ENCODE data around the gene SGTB.
A peak's percentile ranks its signal among the peaks of the same experiment; 100 is the strongest.
"Not testable (repeated sequence)": the region's sequence is repeated elsewhere in the genome, so short reads cannot be mapped to it uniquely, and the experiment has no call there.

Gene SGTB

DNA sequence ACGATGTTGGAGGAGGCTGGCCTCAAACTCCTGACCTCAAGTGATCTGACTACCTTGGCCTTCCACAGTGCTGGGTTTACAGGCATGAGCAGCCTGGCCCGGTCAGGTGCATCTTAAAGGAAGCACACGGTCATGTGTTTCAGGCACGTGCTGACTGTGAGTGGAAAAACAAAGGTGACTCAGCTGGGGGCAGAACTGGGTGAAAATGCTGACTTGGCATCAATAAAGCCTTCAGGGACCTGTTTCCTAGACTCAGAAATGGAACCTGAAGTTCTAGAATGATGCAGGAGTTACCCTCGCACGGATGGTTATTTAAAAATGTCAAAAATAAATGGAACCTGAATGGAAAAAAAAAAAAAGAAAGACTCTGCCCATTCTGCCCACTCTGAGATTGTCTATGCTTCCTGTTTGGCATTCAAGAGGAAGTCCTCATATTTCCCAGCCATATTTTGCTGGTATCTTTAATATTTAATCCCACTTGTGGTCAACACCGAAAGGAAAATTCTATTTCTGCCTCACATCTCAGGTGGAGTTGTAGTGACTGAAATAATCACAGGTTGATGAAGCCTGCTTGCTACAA is 12.4 kb upstream of the SGTB start:
- not testable (repeated sequence) for DNase-seq

DNA sequence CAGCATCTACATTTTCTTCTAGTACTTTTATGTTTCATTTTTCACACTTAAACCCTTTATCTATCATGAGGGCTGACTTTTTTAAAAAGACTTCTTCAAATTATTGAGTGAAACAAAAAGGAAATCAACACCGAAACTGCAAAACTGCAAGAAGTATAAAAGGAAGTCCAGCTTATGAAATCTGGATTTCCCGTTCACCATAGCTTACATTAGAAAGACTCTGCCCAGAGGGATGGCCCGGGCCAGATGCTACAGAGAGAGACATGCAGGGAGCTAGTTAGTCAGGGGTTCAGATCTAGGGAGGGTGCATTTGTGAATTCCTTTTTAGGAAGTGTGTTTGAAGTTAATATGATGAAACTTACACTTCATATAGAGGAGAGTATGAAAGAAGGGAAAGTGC is 10.1 kb upstream of the SGTB start:
- DNase-seq, result not testable (repeated sequence)

GRCh38 chr5:65730910-65731309 is 9.0 kb upstream of the SGTB start:
- DNase-seq, result no peak

DNA sequence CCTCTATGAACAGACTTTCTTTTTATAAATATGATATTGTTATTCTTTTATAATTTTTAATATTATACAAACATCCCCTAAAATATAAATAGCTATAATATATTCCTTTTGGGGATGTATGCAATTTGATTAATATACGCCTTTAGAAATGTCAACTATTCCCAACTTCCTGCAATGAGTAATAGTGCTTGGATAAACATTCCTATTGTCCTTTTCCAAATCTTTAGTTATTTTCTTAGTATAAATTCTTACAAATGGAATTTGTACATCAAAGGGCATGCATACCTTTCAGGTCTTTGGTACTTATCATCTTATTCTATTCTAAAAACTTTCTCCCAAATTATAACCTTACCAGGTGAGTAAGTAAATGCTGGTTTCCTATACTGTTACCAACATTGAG is 6.3 kb upstream of the SGTB start:
- DNase-seq, result no peak

GRCh38 chr5:65727491-65728156 is 5.7 kb upstream of the SGTB start:
- no peak for DNase-seq

GRCh38 chr5:65722575-65723403 is 880 bp upstream of the SGTB start:
- DNase-seq, result peak; percentile 76

- DNase-seq, result peak; percentile 39
These were observed 724 bp downstream of the SGTB start for GRCh38 chr5:65721050-65721719.

DNA sequence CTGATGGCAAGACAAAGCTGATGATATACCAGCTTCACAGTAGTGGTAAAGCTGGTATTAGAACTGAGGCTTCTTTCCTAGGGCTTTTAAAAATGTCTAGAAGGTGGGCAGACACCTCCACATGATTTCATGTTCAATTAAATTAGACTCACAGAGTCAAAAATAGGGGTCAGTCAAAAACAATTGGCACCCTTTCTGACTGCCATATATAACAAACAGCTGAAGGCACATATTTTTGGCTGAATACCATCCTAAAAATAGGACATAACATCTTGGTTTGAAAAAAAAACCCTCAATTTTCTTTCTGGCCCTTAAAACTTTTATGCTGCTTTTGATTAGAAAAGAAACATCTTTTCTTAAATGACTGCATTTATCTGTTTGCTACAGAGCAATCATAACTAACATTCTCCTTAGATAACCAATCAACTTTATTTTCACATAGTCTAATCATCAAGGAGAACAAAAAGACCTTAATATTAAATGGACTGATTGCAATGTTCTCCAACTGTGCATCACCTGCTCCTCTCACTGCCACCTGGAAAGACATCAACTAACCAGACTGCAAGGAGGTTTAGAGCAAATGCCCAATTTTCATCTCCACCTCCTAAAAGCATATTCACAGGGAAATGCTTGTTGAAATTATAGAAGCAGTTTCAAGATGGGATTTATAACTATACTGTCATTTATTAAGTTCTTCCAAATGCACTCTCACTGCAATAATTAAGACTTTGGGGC is 3.2 kb downstream of the SGTB start:
- no peak for DNase-seq

DNA sequence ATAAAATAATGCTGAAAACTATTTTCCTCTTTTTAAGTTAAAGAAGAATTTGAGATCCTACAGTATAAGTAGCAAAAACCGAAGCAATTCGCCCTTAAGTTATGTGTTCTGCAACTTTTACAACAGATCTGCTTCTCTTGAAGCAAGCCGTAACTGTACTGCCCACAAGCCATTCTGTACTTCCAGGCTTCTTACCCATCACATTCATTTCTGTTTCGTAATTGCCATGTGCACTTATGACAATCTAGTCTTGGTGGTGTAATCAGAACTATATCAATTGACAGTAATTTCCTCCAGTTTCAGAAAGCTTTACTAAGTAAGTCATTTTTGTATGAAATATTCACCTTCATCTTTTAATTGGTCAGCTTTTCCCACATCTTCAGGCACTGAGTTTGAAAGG is 13.8 kb downstream of the SGTB start:
- peak; percentile 54 for DNase-seq

GRCh38 chr5:65707663-65708062 is 14.2 kb downstream of the SGTB start:
- no peak for DNase-seq

GRCh38 chr5:65704621-65705239 is 17.2 kb downstream of the SGTB start:
- no peak for DNase-seq

DNA sequence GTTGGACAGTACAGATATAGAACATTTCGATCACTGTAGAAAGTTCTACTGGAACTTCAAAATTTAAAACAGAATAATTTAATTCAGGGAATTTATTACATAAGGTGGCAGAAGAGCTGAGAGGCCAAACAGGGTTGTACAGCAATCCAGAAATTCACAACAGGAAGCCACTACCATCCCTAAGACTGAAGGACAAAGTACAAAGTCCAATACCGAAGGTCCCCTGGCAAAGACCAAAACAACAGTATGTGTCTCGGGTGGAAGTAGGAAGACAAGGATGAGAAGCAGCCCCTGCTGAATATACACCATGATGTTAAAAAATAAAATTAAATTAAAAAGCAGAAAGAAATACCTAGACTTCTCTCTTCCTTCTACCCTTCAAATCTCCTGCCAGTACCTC is 19.9 kb downstream of the SGTB start:
- DNase-seq, result no peak

DNA sequence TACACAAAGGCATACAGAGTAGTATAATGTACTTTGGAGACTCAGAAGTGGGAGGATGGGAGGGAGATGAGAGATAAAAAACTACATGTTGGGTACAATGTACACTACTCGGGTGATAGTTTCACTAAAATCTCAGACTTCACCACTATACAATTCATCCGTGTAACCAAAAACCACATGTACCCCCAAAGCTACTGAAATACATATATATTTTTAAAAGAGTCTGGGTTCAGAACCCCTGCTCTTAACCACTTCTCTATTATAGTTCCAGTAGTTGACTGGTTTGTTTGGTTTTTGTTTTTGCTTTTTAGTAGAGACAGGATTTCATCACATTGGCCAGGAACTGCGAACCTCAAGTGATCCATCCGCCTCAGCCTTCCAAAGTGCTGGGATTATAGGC is 22.6 kb downstream of the SGTB start:
- no peak for DNase-seq

GRCh38 chr5:65696892-65697291 is 25.0 kb downstream of the SGTB start:
- no peak for DNase-seq

DNA sequence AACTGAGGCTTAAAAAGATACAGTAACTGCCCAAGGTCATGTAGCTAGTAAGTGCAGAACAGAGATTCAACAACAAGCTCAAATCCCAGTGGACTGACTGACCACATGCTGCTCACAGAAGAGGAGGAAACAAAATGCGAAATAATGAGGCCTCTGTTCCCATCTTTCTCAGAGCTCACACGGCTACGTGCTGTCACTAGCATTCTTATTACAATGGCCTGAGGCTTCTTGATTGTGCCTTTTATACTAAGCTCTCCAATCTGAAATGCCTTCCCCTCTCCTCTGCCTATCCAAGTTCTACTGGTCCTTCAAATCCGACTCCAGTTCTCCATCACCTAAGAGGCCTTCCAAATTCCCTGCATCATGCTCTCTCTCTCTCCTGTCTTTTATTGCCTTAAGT is 26.0 kb downstream of the SGTB start:
- no peak for DNase-seq

GRCh38 chr5:65695162-65695755 is 26.6 kb downstream of the SGTB start:
- DNase-seq, result no peak

DNA sequence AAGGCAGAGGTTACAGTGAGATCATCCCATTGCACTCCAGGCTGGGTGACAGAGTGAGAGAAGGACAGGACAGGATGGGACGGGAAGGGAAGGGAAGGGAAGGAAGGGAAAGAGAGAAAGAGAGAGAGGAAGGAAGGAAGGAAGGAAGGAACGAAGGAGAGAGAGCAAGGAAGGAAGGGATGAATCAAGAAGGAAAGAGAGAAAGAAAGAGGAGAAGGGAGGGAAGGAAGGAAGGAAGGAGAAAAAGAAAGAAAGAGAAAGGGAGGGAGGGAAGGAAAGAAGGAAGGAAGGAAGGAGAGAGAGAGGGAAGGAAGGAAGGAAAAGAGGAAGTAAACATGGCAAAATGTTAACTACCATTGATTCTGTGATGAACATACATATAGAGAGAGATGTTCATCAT is 28.8 kb downstream of the SGTB start:
- DNase-seq, result no peak

DNA sequence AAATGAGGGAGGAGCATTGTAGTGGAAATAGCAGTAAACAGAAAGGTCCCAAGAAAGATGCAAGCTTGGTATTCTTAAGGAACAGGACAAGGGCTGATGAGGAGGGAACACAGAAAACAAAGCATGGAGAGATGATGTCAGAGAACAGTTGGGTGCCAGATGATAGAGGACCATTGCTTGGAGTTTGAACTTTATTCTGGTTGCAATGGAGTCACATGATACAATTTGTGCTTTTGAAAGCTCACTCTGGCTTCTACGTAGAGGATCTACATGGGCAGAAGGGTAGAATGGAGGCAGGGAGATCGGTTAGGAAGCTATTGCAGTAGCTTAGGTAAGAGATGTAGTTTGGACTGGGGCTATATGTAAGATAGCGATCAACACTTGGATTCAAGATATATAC is 39.8 kb downstream of the SGTB start:
- DNase-seq, result no peak

DNA sequence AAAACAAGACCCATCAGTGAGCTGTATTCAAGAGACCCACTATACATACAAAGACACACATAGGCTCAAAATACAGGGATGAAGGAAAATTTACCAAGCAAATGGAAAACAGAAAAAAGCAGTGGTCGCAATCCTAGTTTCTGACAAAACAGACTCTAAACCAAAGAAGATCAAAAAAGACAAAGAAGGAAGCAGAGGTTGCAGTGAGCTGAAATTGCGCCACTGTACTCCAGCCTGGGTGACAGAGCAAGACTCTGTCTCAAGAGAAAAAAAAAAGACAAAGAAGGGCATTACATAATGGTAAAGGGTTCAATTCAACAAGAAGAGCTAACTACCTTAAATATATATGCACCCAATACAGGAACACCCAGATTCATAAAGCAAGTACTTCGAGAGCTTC is 45.9 kb downstream of the SGTB start:
- DNase-seq, result peak; percentile 4

GRCh38 chr5:65674749-65675148 is 47.2 kb downstream of the SGTB start:
- no peak for DNase-seq

GRCh38 chr5:65672796-65673195 is 49.1 kb downstream of the SGTB start:
- no peak for DNase-seq

GRCh38 chr5:65668696-65669095 is 53.2 kb downstream of the SGTB start:
- DNase-seq, result no peak

All from hematopoietic multipotent progenitor cell treated with erythropoietin and hydrocortisone succinate and interleukin-3 and kit ligand, for 6 days (in vitro differentiated cells).